ENCODE measurements around the gene CHST8.

GRCh38 chr19:33731881-33732280 is 110.1 kb downstream of the CHST8 start:
- no peak for TF ChIP-seq POLR2A (IDR thresholded peaks at IDR 0.05)
- TF ChIP-seq CTCF (IDR thresholded peaks at IDR 0.05): no peak
- no peak for TF ChIP-seq EP300 (IDR thresholded peaks at IDR 0.05; ENCODE audit: low read depth)
